Testis (tissue), 2 donors: Measurements from ENCODE around the gene PTGS2.
A peak's percentile ranks its signal among the peaks of the same experiment; 100 is the strongest.

Source experiments
- CTCF ChIP-seq, 3 experiments: fragments of 450-650 bp in 2 of 3; fragments of 200-600 bp in 1 of 3; sonication (generic) in 1 of 3; IDR thresholded peaks; one replicate each; pipeline ENCODE4 v1.5.1; 2016 to 2019; ENCODE audit warnings: antibody characterized with exemption in 3 of 3, mild to moderate bottlenecking in 2 of 3, moderate library complexity in 1 of 3
- POLR2A ChIP-seq: fragments of 450-650 bp; IDR thresholded peaks from one replicate; pipeline ENCODE4 v1.6.1; 2017; ENCODE audit warnings: antibody characterized with exemption, mild to moderate bottlenecking, moderate library complexity

- TF ChIP-seq POLR2A, result no peak
- TF ChIP-seq CTCF (IDR thresholded peaks at IDR 0.05), result peak in 2 of 3 experiments; percentile 23 to 28
Observed at GRCh38 chr1:186680245-186681061, at the start of gene PTGS2.
